K562 (cell line): ENCODE data around the gene FLCN. TPM values are rescaled to one million over a fixed set of nuclear protein-coding genes. Genes with fewer than 3 reads are reported as not detected.
A peak's percentile ranks its signal among the peaks of the same experiment; 100 is the strongest.

Source experiments
- E2F6 ChIP-seq, 2 experiments: IDR thresholded peaks; 2 replicates each; pipeline ENCODE4 v1.6.1; 2011; ENCODE audit warnings: borderline replicate concordance in 1 of 2, control low read depth in 1 of 2, low read depth in 1 of 2, low read length in 1 of 2, mild to moderate bottlenecking in 1 of 2, mixed read lengths in 1 of 2, moderate library complexity in 1 of 2; ENCODE audit not compliant: insufficient read depth in 1 of 2, insufficient read length in 1 of 2, poor library complexity in 1 of 2, severe bottlenecking in 1 of 2; ENCODE audit errors: extremely low read depth in 1 of 2
- EGR1 ChIP-seq: fragments of 450-650 bp; conservative IDR thresholded peaks from 2 replicates; pipeline ENCODE4 v1.6.1; 2017; ENCODE audit warnings: mild to moderate bottlenecking
- PHB ChIP-seq: fragments of 250-450 bp; sonication (Bioruptor Pico); IDR thresholded peaks from 2 replicates; pipeline ENCODE4 v1.5.0; 2021
- SNRNP70 ChIP-seq: fragments of 200-400 bp; formaldehyde crosslinking; optimal IDR thresholded peaks from 2 replicates; pipeline ENCODE3; 2017; ENCODE audit warnings: low read depth, low read length
- ZFP1 ChIP-seq: fragments of 450-650 bp; formaldehyde crosslinking; IDR thresholded peaks from 2 replicates; pipeline ENCODE4 v1.4.0; 2020; ENCODE audit warnings: mild to moderate bottlenecking, mixed read lengths
- ZNF23 ChIP-seq: fragments of 250-450 bp; sonication (Bioruptor Pico); IDR thresholded peaks from 2 replicates; pipeline ENCODE4 v1.4.0; 2020; ENCODE audit warnings: mild to moderate bottlenecking
- ZNF316 ChIP-seq: fragments of 450-650 bp; IDR thresholded peaks from 2 replicates; pipeline ENCODE4 v1.6.1; 2016
- ZNF699 ChIP-seq: fragments of 250-450 bp; sonication (Bioruptor Pico); IDR thresholded peaks from 2 replicates; pipeline ENCODE4 v1.8.0; 2021; ENCODE audit warnings: mild to moderate bottlenecking, moderate library complexity; ENCODE audit not compliant: insufficient replicate concordance
- polyA plus RNA-seq, 8 experiments: library from polyadenylated mRNA; depleted of rRNA in 4 of 8; stranded (reverse) in 5 of 8; unstranded in 3 of 8; fragments of >200 nt; fragmentation: Nextera tagmentation in 2 of 8; fragmentation: Illumina TruSeq in 1 of 8; extraction: Ambion mirVana in 2 of 8; extraction: Trizol in 1 of 8; gene quantifications; 2 replicates each; pipeline versions ENCODE4 v1.2.1 to v1.2.3, GENCODE V29; 2011 to 2014; ENCODE audit warnings: inconsistent platforms in 1 of 8, missing spikeins in 1 of 8
- total RNA-seq, 7 experiments: library from RNA; depleted of rRNA in 6 of 7; stranded (reverse); fragments of >200 nt in 6 of 7; fragmentation: Illumina TruSeq in 2 of 7; extraction: Trizol in 2 of 7; gene quantifications; 2 replicates each; pipeline versions ENCODE4 v1.2.1 to v1.2.3, GENCODE V29; 2011 to 2021; ENCODE audit warnings: low replicate concordance in 1 of 7
- TF ChIP-seq, protein P1 (sequence below), 2 experiments: fragments of 450-650 bp in 1 of 2; sonication (generic) in 1 of 2; formaldehyde crosslinking in 1 of 2; IDR thresholded peaks in 1 of 2; conservative IDR thresholded peaks in 1 of 2; 2 replicates each; pipeline versions ENCODE4 v1.6.1 to v1.8.1; 2016 to 2023; ENCODE audit warnings: mild to moderate bottlenecking in 2 of 2, moderate library complexity in 2 of 2, inconsistent platforms in 1 of 2, missing genetic modification reagents in 1 of 2
- TF ChIP-seq, protein P2 (sequence below): fragments of 450-650 bp; IDR thresholded peaks from 2 replicates; pipeline ENCODE4 v1.6.1; 2016; ENCODE audit warnings: mild to moderate bottlenecking, moderate library complexity

The FLCN gene
- total and polyA plus RNA-seq, 9 of the 15 experiments (the other 6 are each of a cell fraction or from before 2014, with no cell fraction given), result 1.6 to 33.5 (median 10.9) TPM

DNA sequence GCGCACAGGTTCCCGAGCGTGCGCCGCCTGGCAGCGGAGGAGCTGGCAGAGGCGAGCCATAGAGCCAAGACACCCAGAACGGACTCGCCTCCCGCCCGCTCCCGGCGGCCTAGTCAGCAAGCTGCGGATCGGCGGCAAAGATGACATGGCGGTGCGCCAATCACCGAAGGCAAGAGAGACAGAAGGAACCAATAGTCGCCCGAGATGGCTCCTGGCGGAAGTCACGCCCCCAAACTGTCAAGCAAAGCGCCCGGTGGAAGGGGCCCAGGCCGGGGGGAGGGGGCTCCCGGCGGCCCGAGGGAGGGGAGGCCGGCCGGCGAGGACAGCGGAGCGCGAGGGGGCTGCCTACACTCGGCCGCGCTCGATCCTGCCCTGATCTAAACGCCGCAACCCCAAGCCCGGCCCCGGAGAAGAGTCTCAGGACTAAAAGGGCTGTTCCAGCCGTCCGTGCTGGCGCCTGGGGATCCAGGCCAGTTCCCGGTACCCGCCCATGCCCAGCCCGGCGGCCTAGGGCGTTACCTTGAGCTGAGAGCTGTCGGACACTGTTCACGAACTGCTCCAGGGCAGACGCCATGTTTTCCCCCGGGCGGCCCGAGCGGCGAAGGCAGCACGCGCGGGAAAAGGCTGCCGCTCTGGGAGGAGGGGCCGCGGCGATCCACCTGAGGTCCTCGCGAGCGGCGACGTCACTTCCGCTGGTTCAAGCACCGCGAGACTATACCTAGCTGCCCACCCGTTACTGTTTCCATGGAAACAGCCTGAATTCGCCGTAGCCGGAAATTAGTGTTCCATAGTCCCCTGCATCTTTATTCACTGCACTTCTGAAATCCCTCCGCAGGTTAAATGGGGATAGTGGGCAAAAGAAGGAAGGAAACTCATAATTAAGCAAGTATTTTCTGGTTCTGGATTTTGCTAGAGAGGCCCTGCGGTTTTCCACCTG, 43.9 kb upstream of the FLCN start, which contains the start of gene COPS3 (continued):
- TF ChIP-seq, protein P1, sequence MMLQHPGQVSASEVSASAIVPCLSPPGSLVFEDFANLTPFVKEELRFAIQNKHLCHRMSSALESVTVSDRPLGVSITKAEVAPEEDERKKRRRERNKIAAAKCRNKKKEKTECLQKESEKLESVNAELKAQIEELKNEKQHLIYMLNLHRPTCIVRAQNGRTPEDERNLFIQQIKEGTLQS (IDR thresholded peaks at IDR 0.05), result no peak
- TF ChIP-seq, protein P1 (CRISPR knock-in tag; conservative IDR thresholded peaks at IDR 0.05), result no peak
- TF ChIP-seq ZFP1 (CRISPR knock-in tag), result no peak
- no peak for TF ChIP-seq ZNF699 (CRISPR knock-in tag)
- TF ChIP-seq E2F6 (IDR thresholded peaks at IDR 0.05; ENCODE audit: borderline replicate concordance in 1 of 2, extremely low read depth in 1 of 2, insufficient read depth in 1 of 2, insufficient read length in 1 of 2, low read depth in 1 of 2, low read length in 1 of 2, poor library complexity in 1 of 2, severe bottlenecking in 1 of 2), result peak; percentile 93 to 97
- peak; percentile 91 for TF ChIP-seq ZNF316
- TF ChIP-seq, protein P2, sequence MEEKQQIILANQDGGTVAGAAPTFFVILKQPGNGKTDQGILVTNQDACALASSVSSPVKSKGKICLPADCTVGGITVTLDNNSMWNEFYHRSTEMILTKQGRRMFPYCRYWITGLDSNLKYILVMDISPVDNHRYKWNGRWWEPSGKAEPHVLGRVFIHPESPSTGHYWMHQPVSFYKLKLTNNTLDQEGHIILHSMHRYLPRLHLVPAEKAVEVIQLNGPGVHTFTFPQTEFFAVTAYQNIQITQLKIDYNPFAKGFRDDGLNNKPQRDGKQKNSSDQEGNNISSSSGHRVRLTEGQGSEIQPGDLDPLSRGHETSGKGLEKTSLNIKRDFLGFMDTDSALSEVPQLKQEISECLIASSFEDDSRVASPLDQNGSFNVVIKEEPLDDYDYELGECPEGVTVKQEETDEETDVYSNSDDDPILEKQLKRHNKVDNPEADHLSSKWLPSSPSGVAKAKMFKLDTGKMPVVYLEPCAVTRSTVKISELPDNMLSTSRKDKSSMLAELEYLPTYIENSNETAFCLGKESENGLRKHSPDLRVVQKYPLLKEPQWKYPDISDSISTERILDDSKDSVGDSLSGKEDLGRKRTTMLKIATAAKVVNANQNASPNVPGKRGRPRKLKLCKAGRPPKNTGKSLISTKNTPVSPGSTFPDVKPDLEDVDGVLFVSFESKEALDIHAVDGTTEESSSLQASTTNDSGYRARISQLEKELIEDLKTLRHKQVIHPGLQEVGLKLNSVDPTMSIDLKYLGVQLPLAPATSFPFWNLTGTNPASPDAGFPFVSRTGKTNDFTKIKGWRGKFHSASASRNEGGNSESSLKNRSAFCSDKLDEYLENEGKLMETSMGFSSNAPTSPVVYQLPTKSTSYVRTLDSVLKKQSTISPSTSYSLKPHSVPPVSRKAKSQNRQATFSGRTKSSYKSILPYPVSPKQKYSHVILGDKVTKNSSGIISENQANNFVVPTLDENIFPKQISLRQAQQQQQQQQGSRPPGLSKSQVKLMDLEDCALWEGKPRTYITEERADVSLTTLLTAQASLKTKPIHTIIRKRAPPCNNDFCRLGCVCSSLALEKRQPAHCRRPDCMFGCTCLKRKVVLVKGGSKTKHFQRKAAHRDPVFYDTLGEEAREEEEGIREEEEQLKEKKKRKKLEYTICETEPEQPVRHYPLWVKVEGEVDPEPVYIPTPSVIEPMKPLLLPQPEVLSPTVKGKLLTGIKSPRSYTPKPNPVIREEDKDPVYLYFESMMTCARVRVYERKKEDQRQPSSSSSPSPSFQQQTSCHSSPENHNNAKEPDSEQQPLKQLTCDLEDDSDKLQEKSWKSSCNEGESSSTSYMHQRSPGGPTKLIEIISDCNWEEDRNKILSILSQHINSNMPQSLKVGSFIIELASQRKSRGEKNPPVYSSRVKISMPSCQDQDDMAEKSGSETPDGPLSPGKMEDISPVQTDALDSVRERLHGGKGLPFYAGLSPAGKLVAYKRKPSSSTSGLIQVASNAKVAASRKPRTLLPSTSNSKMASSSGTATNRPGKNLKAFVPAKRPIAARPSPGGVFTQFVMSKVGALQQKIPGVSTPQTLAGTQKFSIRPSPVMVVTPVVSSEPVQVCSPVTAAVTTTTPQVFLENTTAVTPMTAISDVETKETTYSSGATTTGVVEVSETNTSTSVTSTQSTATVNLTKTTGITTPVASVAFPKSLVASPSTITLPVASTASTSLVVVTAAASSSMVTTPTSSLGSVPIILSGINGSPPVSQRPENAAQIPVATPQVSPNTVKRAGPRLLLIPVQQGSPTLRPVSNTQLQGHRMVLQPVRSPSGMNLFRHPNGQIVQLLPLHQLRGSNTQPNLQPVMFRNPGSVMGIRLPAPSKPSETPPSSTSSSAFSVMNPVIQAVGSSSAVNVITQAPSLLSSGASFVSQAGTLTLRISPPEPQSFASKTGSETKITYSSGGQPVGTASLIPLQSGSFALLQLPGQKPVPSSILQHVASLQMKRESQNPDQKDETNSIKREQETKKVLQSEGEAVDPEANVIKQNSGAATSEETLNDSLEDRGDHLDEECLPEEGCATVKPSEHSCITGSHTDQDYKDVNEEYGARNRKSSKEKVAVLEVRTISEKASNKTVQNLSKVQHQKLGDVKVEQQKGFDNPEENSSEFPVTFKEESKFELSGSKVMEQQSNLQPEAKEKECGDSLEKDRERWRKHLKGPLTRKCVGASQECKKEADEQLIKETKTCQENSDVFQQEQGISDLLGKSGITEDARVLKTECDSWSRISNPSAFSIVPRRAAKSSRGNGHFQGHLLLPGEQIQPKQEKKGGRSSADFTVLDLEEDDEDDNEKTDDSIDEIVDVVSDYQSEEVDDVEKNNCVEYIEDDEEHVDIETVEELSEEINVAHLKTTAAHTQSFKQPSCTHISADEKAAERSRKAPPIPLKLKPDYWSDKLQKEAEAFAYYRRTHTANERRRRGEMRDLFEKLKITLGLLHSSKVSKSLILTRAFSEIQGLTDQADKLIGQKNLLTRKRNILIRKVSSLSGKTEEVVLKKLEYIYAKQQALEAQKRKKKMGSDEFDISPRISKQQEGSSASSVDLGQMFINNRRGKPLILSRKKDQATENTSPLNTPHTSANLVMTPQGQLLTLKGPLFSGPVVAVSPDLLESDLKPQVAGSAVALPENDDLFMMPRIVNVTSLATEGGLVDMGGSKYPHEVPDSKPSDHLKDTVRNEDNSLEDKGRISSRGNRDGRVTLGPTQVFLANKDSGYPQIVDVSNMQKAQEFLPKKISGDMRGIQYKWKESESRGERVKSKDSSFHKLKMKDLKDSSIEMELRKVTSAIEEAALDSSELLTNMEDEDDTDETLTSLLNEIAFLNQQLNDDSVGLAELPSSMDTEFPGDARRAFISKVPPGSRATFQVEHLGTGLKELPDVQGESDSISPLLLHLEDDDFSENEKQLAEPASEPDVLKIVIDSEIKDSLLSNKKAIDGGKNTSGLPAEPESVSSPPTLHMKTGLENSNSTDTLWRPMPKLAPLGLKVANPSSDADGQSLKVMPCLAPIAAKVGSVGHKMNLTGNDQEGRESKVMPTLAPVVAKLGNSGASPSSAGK, result peak; percentile 73
- no peak for TF ChIP-seq SNRNP70
- no peak for TF ChIP-seq ZNF23 (CRISPR knock-in tag)
- TF ChIP-seq PHB (CRISPR knock-in tag), result no peak
- TF ChIP-seq EGR1, result peak; percentile 15; the same call in 1 of the 2 replicates
